GM12878 (cell line): ENCODE data around the gene P4HTM.

Source experiments
- CTCF ChIP-seq, 3 experiments: IDR thresholded peaks in 2 of 3; conservative IDR thresholded peaks in 1 of 3; 2 replicates each; pipeline ENCODE4 v1.5.1; 2011; ENCODE audit warnings: low read depth in 3 of 3, low read length in 3 of 3, mild to moderate bottlenecking in 3 of 3, control low read depth in 2 of 3, moderate library complexity in 2 of 3, inconsistent platforms in 1 of 3, mixed read lengths in 1 of 3; ENCODE audit not compliant: control insufficient read depth in 2 of 3, insufficient read depth in 1 of 3; ENCODE audit errors: extremely low read depth in 1 of 3
- POLR2A ChIP-seq: IDR thresholded peaks from 2 replicates; pipeline ENCODE4 v1.6.1; 2011; ENCODE audit warnings: low read depth, mild to moderate bottlenecking, low read length
- ZZZ3 ChIP-seq: IDR thresholded peaks from 2 replicates; pipeline ENCODE4 v1.6.1; 2011; ENCODE audit warnings: low read depth; ENCODE audit not compliant: control insufficient read depth, insufficient read length

GRCh38 chr3:49034650-49035049, 44.6 kb downstream of the P4HTM start:
- TF ChIP-seq POLR2A (no peak), CTCF (IDR thresholded peaks at IDR 0.05 in 2 of 3, conservative IDR thresholded peaks at IDR 0.05 in 1 of 3; ENCODE audit: control insufficient read depth in 2 of 3, extremely low read depth in 1 of 3, insufficient read depth in 1 of 3, low read depth in 3 of 3, low read length in 3 of 3) (no peak), ZZZ3 (no peak)
